Fibroblast of skin of back (primary cell): ENCODE results near the gene CNN3.

Source experiments
- DNase-seq: peaks from one replicate; pipeline ENCODE4 v3.0.0-alpha.2; 2013

The CNN3 gene

DNA sequence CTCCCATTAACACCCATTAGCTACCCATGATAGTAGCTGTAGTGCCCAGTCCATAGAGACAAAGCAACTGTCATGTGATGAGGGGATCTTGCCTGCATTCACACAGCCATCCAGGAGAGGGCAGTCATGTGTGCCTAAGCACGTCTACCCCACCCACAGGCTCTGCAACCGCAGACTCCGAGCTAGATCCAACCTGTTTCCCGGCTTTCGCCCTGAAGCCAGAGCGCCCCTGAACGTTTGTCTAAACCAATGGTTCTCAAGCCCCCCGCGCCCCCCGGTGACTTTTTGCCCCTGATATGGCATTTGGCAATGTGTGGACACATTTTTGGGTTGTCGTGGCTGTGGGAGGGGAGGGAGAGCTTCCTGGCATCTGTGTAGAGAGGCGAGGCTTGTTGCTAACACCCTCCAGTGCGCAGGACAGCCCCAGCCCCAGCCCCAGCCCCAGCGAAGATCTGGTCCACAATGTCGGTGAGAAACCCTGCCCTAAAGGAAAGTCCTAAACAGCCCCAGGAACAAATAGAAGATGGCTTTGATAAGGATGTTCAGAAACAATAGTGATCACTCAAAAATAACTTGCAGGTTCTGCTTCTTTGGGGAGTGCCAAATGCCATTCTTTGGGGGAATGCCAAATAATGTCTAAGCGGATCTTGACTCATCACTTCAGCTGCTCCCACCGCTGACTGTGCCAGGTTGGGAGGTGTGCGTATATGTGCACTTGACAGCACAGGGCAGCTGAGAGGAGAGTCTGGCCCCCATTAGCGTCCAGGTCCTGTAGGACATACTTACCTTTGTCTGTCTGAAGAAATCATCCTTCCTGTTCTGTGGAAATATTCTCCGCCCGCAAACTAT lies 72.2 kb downstream of the CNN3 start:
- peak; percentile 87 for DNase-seq

DNA sequence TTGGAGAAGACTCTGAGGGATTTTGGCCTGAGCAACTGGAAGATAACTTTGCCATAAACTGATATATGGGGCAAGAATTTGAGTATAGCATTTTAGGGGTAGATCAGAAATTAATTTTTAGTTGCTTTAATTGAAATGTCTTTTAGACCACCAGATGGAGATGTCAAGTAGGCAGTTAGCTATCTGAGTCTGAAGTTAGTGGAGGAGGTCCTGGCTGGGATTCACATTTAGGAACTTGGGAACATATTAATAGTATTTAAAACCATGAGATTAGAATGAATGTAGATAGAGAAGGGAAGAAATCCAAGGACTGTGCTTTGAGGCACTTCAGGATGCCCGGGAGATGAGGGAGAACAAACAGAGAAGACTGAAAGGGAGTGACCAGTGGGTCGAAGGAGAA lies 74.1 kb downstream of the CNN3 start:
- DNase-seq: no peak

DNA sequence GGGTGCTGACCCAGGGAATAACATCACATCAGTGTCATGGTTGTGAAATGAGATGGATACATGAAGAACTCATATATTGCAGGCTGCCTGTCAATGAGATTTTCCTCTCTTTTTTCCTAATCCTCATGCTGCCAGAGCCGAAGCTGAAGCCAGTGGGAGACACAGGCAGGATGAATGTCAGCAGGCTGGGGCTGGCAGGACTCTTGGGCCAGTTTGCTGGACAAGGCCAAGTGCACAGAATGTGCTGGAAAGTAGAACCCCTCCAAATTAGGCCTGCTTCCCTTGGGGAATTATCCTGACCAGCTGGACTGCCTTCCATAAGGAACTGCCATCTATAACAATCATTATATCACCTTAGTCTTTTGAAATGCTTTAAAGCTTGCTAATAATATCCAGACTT lies 75.3 kb downstream of the CNN3 start:
- no peak for DNase-seq
